GM10847 (cell line): ENCODE results near the gene KCNK7.

Source experiments
- POLR2A ChIP-seq: IDR thresholded peaks from 2 replicates; pipeline ENCODE4 v1.6.1; 2011; ENCODE audit not compliant: insufficient read length; ENCODE audit errors: extremely low read depth

Gene KCNK7

GRCh38 chr11:65595543-65596281 is at the start of gene KCNK7:
KCNK7 (minus strand) TSS chr11:65595800; CDS start chr11:65595772, 28 bp downstream.
- no peak for TF ChIP-seq POLR2A

GRCh38 chr11:65644837-65645236 is 49.2 kb upstream of the KCNK7 start:
- TF ChIP-seq POLR2A: no peak

GRCh38 chr11:65643971-65644370 is 48.4 kb upstream of the KCNK7 start:
- TF ChIP-seq POLR2A: no peak

DNA sequence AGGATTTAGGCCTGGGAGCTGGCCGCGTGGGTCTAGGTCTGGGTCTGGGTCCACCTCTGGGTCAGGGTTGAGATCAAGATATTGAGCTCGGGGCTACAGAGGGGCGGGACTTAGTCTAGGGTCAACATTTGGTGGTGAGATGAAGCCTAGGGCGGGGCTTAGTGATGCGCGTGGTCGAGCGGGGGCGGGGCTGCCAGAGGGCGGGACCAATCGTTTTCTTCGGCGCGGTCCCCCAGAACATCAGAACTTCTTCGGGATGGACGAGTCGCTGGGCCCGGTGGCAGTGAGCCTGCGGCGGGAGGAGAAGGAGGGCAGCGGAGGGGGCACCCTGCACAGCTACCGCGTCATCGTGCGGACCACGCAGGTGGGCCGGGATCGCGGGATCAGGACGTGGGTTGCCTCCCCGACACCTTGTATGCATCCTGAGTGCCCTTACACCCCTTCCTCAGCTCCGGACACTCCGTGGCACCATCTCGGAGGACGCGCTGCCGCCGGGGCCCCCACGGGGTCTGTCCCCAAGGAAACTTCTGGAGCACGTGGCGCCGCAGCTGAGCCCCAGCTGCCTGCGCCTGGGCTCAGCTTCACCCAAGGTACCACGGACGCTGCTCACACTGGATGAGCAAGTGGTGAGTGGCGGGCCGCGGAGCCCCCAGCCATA is 46.5 kb upstream of the KCNK7 start:
- TF ChIP-seq POLR2A: no peak

GRCh38 chr11:65641297-65642013 is 45.9 kb upstream of the KCNK7 start:
- no peak for TF ChIP-seq POLR2A

DNA sequence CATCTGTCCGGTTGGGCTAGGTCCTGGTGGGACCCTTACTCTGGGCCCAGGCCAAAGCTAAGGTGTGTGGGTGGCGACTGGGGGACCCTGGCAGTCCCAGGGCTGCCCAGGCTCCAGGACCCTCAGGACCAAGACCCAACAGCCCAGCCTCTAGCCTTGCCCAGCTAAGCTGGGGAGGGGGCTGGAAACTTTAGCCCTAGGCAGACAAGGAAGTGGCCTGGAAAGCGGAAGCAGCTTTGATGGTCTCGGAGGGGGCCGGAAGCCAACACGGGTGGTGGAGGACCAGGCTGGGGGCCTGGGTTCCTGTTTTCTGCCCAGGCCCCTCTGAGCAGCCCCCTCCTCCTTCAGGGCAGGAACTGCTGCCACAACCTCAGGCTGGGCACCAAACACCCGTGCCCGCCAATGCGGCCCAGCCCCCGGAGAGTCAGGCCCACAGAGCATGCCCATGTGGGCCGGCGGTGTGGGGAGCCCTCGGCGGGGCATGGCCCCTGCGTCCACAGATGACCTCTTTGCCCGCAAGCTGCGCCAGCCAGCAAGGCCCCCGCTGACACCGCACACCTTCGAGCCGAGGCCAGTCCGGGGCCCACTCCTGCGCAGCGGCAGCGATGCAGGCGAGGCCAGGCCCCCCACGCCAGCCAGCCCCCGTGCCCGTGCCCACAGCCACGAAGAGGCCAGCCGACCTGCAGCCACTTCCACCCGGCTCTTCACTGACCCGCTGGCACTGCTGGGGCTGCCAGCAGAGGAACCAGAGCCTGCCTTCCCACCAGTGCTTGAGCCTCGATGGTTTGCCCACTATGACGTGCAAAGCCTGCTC is 45.1 kb upstream of the KCNK7 start:
- no peak for TF ChIP-seq POLR2A

- TF ChIP-seq POLR2A: no peak
Measured at GRCh38 chr11:65639623-65640482, 44.3 kb upstream of the KCNK7 start.

DNA sequence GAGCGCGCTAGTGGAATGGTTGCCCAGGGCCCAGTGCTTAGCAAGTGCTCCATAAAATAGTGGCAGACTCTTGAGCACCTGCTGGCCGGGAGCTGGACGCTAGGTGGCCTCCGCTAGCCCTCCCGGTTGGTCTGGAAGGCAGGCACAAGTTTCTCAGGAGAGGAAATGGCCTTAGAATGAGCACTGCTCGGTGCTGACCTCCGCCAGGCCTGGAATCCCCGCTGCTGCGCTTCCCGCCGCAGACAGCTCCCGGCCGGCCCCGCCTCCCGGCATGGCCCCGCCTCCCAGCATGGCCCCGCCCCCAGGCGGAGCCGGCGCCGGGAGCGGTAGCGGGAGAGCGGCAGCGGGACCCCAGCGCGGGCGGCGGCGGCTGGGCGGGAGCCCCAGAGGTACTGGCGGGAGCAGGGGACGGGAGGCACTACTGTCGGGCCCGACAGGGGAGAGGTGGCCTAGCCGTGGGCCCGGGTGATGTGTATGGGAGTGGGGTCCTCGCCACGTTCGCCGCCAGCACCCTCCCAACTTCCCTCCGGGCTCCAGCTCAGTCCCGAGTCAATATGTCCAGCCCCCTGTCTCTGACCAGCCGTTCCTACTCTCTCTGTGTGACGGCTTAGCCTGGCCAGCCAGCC is 42.3 kb upstream of the KCNK7 start, which contains the start of gene SIPA1:
TSS of gene SIPA1 (plus strand) at position 308 of the 626 bp plus-strand sequence. CDS start 2,821 bp downstream, outside the sequence.
- peak; percentile 76 for TF ChIP-seq POLR2A

- TF ChIP-seq POLR2A: no peak
Measured at GRCh38 chr11:65637032-65637557, 41.5 kb upstream of the KCNK7 start.

GRCh38 chr11:65636108-65637031 is 40.8 kb upstream of the KCNK7 start:
- TF ChIP-seq POLR2A: no peak

DNA sequence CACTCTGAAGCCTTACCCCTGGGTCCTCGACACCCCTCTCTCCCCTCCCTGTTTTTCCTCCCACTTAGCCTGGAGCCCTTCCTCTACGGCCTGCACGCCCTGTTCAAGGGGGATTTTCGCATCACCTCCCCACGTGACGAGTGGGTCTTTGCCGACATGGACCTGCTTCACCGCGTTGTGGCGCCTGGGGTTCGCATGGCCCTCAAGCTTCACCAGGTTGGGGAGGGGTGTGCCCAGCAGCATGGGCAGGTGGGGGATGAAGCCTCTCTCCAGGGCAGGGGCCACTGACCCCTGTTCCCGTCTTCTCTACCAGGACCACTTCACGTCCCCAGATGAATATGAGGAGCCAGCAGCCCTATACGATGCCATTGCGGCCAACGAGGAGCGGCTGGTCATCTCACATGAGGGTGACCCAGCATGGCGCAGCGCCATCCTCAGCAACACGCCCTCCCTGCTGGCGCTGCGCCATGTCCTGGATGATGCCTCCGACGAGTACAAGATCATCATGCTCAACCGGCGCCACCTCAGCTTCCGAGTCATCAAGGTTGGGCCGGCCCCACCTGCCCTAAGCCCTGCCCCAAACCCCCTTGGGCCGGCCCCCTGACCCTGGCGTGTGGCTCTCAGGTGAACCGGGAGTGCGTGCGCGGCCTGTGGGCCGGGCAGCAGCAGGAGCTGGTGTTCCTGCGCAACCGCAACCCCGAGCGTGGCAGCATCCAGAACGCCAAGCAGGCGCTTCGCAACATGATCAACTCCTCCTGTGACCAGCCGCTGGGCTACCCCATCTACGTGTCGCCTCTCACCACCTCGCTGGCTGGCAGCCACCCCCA is 39.5 kb upstream of the KCNK7 start:
- TF ChIP-seq POLR2A: no peak

- TF ChIP-seq POLR2A: no peak
Measured at GRCh38 chr11:65634440-65634839, 38.8 kb upstream of the KCNK7 start.
